ENCODE data around the gene FCAMR.

DNA sequence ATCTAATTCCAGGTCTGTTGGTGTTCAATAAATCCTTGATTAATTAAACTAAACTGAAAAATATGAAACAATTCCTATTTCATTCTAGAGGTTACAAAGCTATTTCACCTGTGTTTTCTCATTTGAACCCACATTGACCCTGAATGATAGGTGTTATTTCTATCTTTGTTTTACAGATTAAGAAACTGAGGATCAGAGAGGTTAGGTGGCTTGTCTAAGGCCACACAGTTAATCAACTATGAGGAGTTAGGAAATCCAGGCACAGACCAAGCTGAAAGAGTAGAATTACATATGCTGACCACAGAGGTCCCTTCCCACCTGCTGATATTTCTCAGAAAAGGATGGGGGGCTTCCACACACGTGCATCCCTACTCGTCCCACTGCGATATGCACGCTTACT lies 24.5 kb downstream of the FCAMR start:
- no peak for TF ChIP-seq YY1 (IDR thresholded peaks at IDR 0.05; ENCODE audit: insufficient read depth, insufficient read length)
- TF ChIP-seq SUZ12 (IDR thresholded peaks at IDR 0.05; ENCODE audit: extremely low read depth, insufficient read depth, insufficient read length): no peak

All from NT2/D1 (cell line).